HG02970 (cell line): ENCODE measurements around the gene P2RY2.

ENCODE experiments used
- ATAC-seq: cut with Tn5 transposase; IDR thresholded peaks from one replicate; pipeline ENCODE4 v1.9.1; 2021; ENCODE audit warnings: mild to moderate bottlenecking, moderate library complexity, moderate number of reproducible peaks; ENCODE audit not compliant: unreplicated experiment, low FRiP score

Gene P2RY2

DNA sequence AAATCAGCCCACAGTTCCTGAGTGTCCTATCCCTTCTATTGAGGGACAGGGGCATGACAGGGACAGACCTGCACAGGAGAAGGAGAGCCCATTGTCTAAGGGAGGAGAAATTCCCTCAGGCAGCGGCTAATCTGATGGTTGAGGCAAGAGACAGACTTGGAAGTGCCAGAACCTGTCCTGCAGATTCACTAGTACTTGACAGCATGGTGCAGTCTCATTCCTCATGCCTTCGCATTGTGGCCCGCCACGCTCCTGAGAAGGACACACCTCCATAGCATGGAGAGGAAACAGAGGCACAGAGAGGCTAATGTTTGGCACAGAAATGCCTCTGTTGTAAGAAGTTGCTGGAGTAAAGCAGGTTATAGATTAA, 57.3 kb downstream of the P2RY2 start:
- ATAC-seq: no peak

DNA sequence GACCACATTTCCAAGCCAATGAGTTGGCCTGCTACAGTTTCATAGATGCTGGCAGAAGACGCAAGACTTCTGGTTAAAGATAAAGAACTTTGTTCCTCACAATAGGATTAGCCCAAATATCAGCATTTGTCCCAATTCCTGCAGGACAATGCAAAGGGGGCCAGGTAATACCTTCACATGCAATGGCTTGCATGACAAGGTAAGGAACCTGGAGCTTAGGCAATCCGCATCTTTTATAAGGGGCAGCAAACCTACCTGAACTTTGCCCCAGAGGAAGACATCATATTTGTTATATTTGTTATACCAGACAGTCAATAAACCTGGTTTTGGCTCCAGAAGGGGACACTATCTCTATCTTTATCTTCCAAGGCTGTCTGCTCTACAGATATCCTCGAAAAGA, 59.4 kb downstream of the P2RY2 start:
- no peak for ATAC-seq

DNA sequence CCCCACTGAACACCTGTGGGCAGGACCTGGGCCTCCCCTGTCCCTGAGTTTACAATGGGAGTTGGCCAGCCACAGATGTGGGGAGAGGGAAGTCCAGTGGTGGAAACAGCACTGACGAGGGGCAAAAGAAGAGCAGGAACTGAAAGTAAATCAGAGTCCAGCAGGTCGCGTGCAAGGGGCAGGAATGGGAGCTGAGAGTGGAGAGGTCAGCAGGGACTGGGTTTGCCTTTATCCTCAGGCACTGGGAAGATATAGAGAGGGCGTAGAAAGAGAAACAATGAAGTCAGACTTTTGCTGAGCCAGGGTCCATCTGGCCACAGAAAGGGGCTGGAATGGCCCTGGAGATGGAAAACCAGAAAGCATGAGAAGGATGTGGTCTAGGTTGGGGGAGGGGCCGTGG, 62.5 kb downstream of the P2RY2 start:
- ATAC-seq: no peak

DNA sequence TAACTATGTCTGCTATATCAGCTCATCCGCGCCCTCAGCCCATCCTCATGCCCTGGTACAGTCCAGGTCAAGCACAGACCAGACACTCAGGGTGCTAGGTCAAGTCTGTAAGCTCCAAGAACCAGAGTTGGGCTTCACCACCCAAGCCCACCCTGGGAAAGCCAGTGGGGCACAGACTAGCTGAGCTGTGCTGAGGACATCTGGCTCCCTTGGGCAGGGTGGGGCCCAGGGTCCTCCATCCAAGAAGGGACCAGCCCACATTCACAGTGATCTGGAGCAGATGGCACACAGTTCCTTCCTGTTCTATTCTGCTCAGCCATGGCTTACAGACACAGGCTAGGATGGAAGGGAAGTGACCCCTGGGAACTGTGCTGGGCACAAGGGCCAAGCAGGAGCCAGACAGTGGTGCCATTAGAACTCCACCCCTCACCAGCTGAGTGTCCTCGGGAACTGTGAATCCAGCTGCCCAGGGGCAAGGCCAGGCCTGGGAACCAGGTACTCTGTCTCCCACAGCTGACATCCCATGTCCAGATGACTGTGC, 63.2 kb downstream of the P2RY2 start:
- no peak for ATAC-seq

DNA sequence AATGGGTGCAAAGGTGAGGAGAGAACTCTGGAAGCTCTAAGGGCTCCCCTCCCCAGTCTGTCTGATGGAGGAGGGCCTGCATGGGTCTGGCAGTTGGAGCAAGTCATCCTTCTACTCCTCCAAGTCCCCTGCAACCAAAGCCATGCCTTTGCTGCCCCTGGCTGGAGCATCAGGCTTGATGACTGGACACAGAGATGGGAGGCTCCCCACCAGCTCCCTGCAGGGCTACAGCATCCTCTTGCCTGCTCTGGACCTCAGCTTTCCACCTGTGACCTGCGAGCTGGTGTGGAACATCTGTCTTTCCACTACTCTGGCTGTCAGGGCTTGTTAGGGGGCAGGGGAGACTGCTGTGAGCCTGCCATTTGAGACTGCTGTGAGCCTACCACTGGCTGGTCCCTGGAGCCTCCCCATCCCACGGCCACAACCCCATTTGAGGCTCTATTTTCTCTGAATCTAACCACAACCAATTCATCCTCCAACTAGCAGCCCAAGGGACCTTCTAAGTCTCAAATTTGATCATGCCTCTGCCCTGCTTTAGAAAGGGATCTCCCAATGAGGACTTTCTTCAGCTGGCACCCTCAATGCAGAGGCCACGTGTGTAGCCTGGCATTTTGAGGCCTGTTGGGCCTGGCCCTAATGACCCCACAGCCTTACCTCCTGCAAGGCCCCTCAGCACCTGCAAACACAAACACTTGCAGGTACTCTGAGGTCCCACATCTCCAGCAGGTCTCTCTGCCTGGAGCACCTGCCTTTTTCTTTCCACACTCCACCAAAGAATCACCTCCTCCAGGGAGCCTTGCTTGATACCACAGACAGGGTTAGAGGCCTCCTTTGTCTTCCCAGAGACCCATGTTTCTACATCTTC, 63.9 kb downstream of the P2RY2 start:
- ATAC-seq: no peak

DNA sequence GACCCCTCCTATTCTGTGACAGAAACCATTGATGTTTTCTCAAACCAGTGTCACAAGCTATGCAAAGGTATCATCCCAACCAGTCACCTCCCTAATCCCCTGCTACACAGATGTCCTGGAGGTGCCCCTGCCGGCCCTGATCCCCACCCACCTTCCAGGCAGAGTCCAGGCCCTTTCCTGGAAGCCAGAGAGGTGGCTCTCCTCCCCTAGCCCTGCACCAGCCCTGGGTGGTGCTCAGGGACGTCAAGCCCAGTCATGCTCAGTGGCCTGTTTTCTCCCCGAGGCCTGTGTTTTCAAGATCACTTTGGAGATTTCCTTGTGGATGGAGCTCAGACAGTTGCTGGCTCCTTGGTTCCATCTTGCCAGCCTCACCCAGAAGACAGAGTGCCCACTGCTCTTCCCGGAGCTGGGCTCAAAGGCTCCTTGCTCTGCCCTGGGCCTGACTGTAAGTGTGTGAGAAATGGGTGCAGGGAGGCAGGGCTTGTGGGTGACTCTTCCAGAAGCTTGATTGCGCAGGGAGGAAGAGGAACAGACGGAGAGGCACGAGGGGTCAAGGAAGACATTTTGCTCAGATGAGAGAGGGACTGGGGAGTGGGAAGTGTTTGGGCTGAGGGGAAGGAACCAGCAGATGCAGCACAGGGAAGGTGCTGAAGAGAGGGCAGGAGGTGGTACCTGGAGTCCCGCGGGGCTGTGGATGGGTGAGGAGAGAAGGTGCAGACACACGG, 65.4 kb downstream of the P2RY2 start:
- ATAC-seq: no peak

DNA sequence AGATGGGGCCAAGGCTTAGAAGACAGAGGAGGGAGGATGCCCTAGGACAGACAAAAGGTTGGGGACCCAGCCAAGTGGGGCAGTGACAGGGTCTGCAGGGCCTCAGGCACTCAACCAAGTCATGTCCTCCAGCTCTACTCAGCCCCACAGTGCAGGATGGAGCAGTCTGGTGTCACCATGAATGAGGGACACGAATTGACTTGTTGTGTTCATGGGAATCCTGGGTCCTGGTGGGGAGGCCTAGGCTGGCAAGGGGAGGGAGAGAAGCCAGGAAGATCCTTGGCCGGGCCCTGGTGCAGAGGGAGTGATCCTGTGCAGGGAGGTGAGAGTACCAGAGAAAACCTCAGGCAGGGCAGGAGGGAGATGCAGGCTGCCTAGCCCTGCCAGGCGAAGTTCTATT, 66.0 kb downstream of the P2RY2 start:
- no peak for ATAC-seq

DNA sequence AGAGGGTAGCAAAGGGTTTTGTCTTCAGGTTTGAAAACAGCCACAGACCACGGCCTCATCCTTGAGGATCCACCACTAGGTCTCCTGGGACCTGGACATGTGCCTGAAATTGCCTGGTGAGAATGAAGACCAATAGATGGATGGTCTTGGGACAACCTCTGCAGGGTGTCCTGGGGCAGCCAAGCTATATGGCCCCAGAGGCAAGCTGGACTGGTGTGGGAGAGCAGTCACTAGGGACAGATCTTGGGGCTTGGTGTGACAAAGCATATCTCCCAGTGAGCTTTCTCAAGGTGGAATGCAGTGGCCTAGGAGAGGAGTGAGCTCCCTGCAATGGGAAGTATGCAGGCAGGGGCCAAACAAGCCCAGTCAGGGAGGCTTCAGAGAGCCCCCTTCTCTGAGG, 67.6 kb downstream of the P2RY2 start:
- ATAC-seq: no peak
